Right cardiac atrium (tissue), 5 donors: ENCODE data around the gene POU4F2. TPM values are rescaled to one million over a fixed set of nuclear protein-coding genes. Genes with fewer than 3 reads are reported as not detected.
A peak's percentile ranks its signal among the peaks of the same experiment; 100 is the strongest.

ENCODE experiments used
- ATAC-seq, 2 donors: fragments of 200-7000 bp; cut with Tn5 transposase; one replicate each; pipeline versions ENCODE4 v1.8.0 to v1.9.1; 2020; ENCODE audit warnings: moderate library complexity in 2 of 2, mild to moderate bottlenecking in 1 of 2
- DNase-seq, 3 donors: peaks; one replicate each; pipeline ENCODE4 v3.0.0-alpha.2; 2020
- H3K27ac ChIP-seq: one replicate; pipeline ENCODE4 v1.5.1; 2013; ENCODE audit warnings: mild to moderate bottlenecking, low read length, control low read depth, moderate library complexity
- H3K27me3 ChIP-seq: one replicate; pipeline ENCODE4 v1.6.1; 2013; ENCODE audit not compliant: control insufficient read depth, insufficient read depth
- H3K4me1 ChIP-seq: one replicate; pipeline ENCODE4 v1.6.1; 2013; ENCODE audit warnings: low read length; ENCODE audit not compliant: control insufficient read depth, insufficient read depth
- H3K4me3 ChIP-seq: one replicate; pipeline ENCODE4 v1.5.1; 2013; ENCODE audit warnings: low read length, control low read depth
- H3K9me3 ChIP-seq: one replicate; pipeline ENCODE4 v1.6.1; 2013; ENCODE audit warnings: low read length; ENCODE audit not compliant: control insufficient read depth
- WGBS: extraction: QIAGEN DNeasy Blood & Tissue Kit; methylation state at CpG from one replicate; pipeline ENCODE4 v1.1.7; 2013; 5-methylcytosine and 5-hydroxymethylcytosine counted together
- intact Hi-C, 4 donors: fragments of 100-400 bp; cut with DNase I; formaldehyde crosslinking; loops; one replicate each; pipeline versions ENCODE4 v1.11.0 to v1.14.0; 2022 to 2023
- polyA plus RNA-seq: library from polyadenylated mRNA; stranded (reverse); fragments of 200-250 nt; gene quantifications from one replicate; pipeline ENCODE4 v1.2.3, GENCODE V29; 2013
- total RNA-seq, 4 donors: library from RNA; stranded (reverse); fragmentation: NEBNext Ultra II Directional; extraction: Animal tissue kit (Norgen Biotek cat#: 25700); gene quantifications; one replicate each; pipeline ENCODE4 v1.2.1, GENCODE V29; 2021
- donor health status: healthy with polysubstance abuse.
- donor health status: DM: no; HTN: yes; CAD: no.
- donor health status: DM: no; HTN: no; CAD: no.
- donor health status: DM: no; HTN: yes; CAD: no; lungs with severe emphysema.
- donor health status: DM: yes; HTN: yes; CAD: no.

POU4F2 gene
- total and polyA plus RNA-seq, 5 donors: not detected

- intact Hi-C loops: no loop called here
- DNase-seq (no peak), ATAC-seq (no peak)
- no peaks in the 10 kb centered on the region for H3K27me3 ChIP-seq
- H3K9me3 ChIP-seq: no peaks in the 10 kb centered on the region
- H3K4me1 ChIP-seq: peaks cover 3% of the 10 kb centered on the region
- no peak overlapping the region for H3K27ac ChIP-seq
- H3K4me3 ChIP-seq: no peak overlapping the region
- WGBS: 4% methylated on average over 37 of the region's 37 CpGs
Measured at GRCh38 chr4:146640465-146641061, 1.9 kb downstream of the POU4F2 start.

- ATAC-seq: no peak
- Histone ChIP-seq H3K4me1 (peaks cover 3% of the 10 kb centered on the region), H3K9me3 (no peaks in the 10 kb centered on the region), H3K27me3 (no peaks in the 10 kb centered on the region), H3K4me3 (no peak overlapping the region), H3K27ac (no peak overlapping the region)
- intact Hi-C loops: no loop called here
- DNase-seq: no peak
- 10% methylated on average over 3 of the region's 3 CpGs for WGBS
Measured at GRCh38 chr4:146641762-146642161, 3.1 kb downstream of the POU4F2 start.

GRCh38 chr4:146643812-146644401 is 5.2 kb downstream of the POU4F2 start:
- Histone ChIP-seq H3K4me3 (no peak overlapping the region), H3K27ac (no peak overlapping the region), H3K9me3 (no peaks in the 10 kb centered on the region), H3K4me1 (peaks cover 2% of the 10 kb centered on the region), H3K27me3 (no peaks in the 10 kb centered on the region)
- ATAC-seq: no peak
- WGBS: 4% methylated on average over 6 of the region's 6 CpGs
- no peak for DNase-seq
- intact Hi-C loops: no loop called here

- DNase-seq: no peak
- Histone ChIP-seq H3K4me3 (no peak overlapping the region), H3K4me1 (no peaks in the 10 kb centered on the region), H3K27me3 (peaks cover 6% of the 10 kb centered on the region), H3K9me3 (no peaks in the 10 kb centered on the region), H3K27ac (no peak overlapping the region)
- intact Hi-C loops: no loop called here
- 1% methylated on average over 6 of the region's 6 CpGs for WGBS
- no peak for ATAC-seq
Measured at GRCh38 chr4:146645921-146646320, 7.2 kb downstream of the POU4F2 start.

GRCh38 chr4:146646593-146647325 is 8.1 kb downstream of the POU4F2 start:
- H3K27me3 ChIP-seq: peaks cover 8% of the 10 kb centered on the region
- DNase-seq (no peak), ATAC-seq (no peak)
- no peak overlapping the region for H3K27ac ChIP-seq
- 6% methylated on average over 13 of the region's 13 CpGs for WGBS
- no peak overlapping the region for H3K4me3 ChIP-seq
- intact Hi-C loops: no loop called here
- no peaks in the 10 kb centered on the region for H3K4me1 ChIP-seq
- no peaks in the 10 kb centered on the region for H3K9me3 ChIP-seq

- intact Hi-C loops: no loop called here
- Histone ChIP-seq H3K27ac (no peak overlapping the region), H3K27me3 (peaks cover 14% of the 10 kb centered on the region), H3K4me3 (no peak overlapping the region), H3K4me1 (no peaks in the 10 kb centered on the region), H3K9me3 (no peaks in the 10 kb centered on the region)
- no peak for DNase-seq
- ATAC-seq: peak in 1 of 2 donors; percentile 24
- WGBS: 2% methylated on average over 46 of the region's 46 CpGs
Measured at GRCh38 chr4:146647615-146648460, 9.1 kb downstream of the POU4F2 start.

GRCh38 chr4:146648461-146648783 is 9.7 kb downstream of the POU4F2 start:
- 2% methylated on average over 16 of the region's 16 CpGs for WGBS
- no peak for DNase-seq

GRCh38 chr4:146649232-146649631 is 10.5 kb downstream of the POU4F2 start:
- H3K4me3 ChIP-seq: no peak overlapping the region
- H3K4me1 ChIP-seq: no peaks in the 10 kb centered on the region
- H3K27me3 ChIP-seq: peaks cover 14% of the 10 kb centered on the region
- H3K27ac ChIP-seq: no peak overlapping the region
- WGBS: 13% methylated on average over 3 of the region's 3 CpGs
- intact Hi-C loops: no loop called here
- DNase-seq (no peak), ATAC-seq (no peak)
- H3K9me3 ChIP-seq: no peaks in the 10 kb centered on the region

More at GRCh38 chr4:146648461-146648783, 9.7 kb downstream of the POU4F2 start:
- no peak overlapping the region for H3K27ac ChIP-seq
- no peaks in the 10 kb centered on the region for H3K4me1 ChIP-seq
- H3K4me3 ChIP-seq: no peak overlapping the region
- no peak for ATAC-seq
- no peaks in the 10 kb centered on the region for H3K9me3 ChIP-seq
- H3K27me3 ChIP-seq: peaks cover 14% of the 10 kb centered on the region
- intact Hi-C loops: no loop called here

- no peaks in the 10 kb centered on the region for H3K9me3 ChIP-seq
Measured at GRCh38 chr4:146650034-146650433, 11.3 kb downstream of the POU4F2 start.

GRCh38 chr4:146654687-146655520 is 16.2 kb downstream of the POU4F2 start:
- Histone ChIP-seq H3K27ac (no peak overlapping the region), H3K27me3 (peaks cover 18% of the 10 kb centered on the region), H3K9me3 (no peaks in the 10 kb centered on the region), H3K4me3 (peak overlapping the region; percentile 75), H3K4me1 (no peaks in the 10 kb centered on the region)
- intact Hi-C loops: no loop called here
- DNase-seq (peak; percentile 22 to 65 (median 49)), ATAC-seq (peak; percentile 55 to 56)
- under 1% methylated on average over 72 of the region's 72 CpGs for WGBS

More at GRCh38 chr4:146650034-146650433, 11.3 kb downstream of the POU4F2 start:
- intact Hi-C loops: no loop called here
- Histone ChIP-seq H3K4me1 (no peaks in the 10 kb centered on the region), H3K27me3 (peaks cover 14% of the 10 kb centered on the region), H3K4me3 (no peak overlapping the region), H3K27ac (no peak overlapping the region)
- ATAC-seq (no peak), DNase-seq (no peak)
- WGBS: under 1% methylated on average over 4 of the region's 4 CpGs
